Activated T-helper 2 cell treated with anti-CD3 and anti-CD28 coated beads, Interferon-gamma antibody, Interleukin-2, Interleukin-4, amounts not matched to agents 10 μg/mL and 5 μg/mL and 100 μg/mL, durations not matched to agents 14 hours and 24 hours and 36 hours (primary cell): ENCODE data around the gene ARHGAP28. TPM values are rescaled to one million over a fixed set of nuclear protein-coding genes. Genes with fewer than 3 reads are reported as not detected.

ENCODE experiments used
- DNase-seq: peaks from one replicate; pipeline ENCODE4 v3.0.0; 2021; ENCODE audit warnings: low spot score
- H3K27ac Mint-ChIP-seq: one replicate; pipeline ENCODE4 v1.8.0; 2021; ENCODE audit warnings: mixed read lengths
- H3K27me3 Mint-ChIP-seq: one replicate; pipeline ENCODE4 v1.8.0; 2021; ENCODE audit warnings: low read depth, mixed read lengths
- H3K36me3 Mint-ChIP-seq: one replicate; pipeline ENCODE4 v1.8.0; 2021; ENCODE audit warnings: low read depth, mixed read lengths
- H3K4me1 Mint-ChIP-seq: one replicate; pipeline ENCODE4 v1.8.0; 2021; ENCODE audit warnings: low read depth, mixed read lengths
- H3K4me3 Mint-ChIP-seq: one replicate; pipeline ENCODE4 v1.8.0; 2021; ENCODE audit warnings: low read depth, mild to moderate bottlenecking, moderate library complexity, mixed read lengths
- H3K9me3 Mint-ChIP-seq: one replicate; pipeline ENCODE4 v1.8.0; 2021; ENCODE audit warnings: mixed read lengths
- intact Hi-C: fragments of 100-400 bp; cut with micrococcal nuclease; formaldehyde crosslinking; loops from one replicate; pipeline ENCODE4 v1.15.1; 2023
- total RNA-seq: library from RNA; stranded (reverse); gene quantifications from 2 replicates; pipeline ENCODE4 v1.2.3, GENCODE V29; 2022

Gene ARHGAP28
- total RNA-seq, result not detected in 2 replicates

DNA sequence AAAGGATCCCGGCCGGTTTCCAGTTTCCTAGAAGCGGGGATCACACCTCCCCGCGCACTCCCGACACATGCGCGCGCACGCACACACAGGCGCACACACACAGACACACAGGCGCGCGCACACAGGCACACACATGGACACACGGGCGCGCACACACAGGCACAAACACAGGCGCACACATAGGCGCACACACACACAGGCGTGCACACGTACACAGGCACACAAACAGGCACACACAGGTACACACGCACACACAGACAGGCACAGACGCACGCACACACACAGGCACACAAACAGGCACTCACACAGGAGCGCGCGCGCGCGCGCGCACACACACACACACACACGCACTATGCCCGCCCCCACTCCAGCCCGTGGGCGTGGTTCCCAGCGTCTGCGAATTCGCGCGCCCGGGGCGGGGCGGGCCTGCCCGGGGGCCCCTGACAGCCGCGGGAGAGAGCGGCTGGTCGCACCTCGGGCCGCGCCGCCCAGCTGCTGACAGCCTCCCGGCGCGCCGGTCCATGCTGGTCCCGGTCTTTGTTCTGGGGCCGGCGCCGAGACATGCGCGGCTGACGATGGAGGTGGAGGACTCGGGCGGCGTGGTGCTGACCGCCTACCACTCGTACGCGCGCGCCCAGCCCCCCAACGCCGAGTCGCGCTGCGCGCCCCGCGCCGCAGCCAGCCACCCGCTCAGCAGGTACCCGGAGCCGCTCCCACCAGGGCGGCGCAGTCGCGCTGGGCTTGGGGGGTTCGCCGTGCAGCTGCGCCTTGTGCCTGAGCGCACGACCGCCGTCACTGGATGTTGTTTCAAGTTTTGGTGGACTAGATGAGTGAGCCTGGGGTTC, at the start of gene ARHGAP28:
ARHGAP28 (plus strand) TSS at position 470 of the 845 bp plus-strand sequence; CDS start at position 576, 106 bp downstream.
- peaks cover 3% of the 10 kb centered on the region for H3K4me1 Mint-ChIP-seq
- H3K36me3 Mint-ChIP-seq, result no peaks in the 10 kb centered on the region
- H3K4me3 Mint-ChIP-seq, result peak within 1 kb of the TSS; percentile 78
- no peaks in the 10 kb centered on the region for H3K9me3 Mint-ChIP-seq
- intact Hi-C loops, result loop anchor here (10.0 kb wide), 1 partner anchor 185 kb away; no protein-coding TSS in a partner anchor
- no peak within 1 kb of the TSS for H3K27ac Mint-ChIP-seq
- H3K27me3 Mint-ChIP-seq, result peaks cover 18% of the 10 kb centered on the region
- DNase-seq, result no peak

GRCh38 chr18:6681331-6681875, 48.1 kb upstream of the ARHGAP28 start:
- Mint-ChIP-seq H3K4me1 (no peaks in the 10 kb centered on the region), H3K27me3 (no peaks in the 10 kb centered on the region), H3K9me3 (no peaks in the 10 kb centered on the region), H3K36me3 (no peaks in the 10 kb centered on the region), H3K27ac (no peak overlapping the region), H3K4me3 (no peak overlapping the region)
- no peak for DNase-seq
- intact Hi-C loops, result no loop called here

DNA sequence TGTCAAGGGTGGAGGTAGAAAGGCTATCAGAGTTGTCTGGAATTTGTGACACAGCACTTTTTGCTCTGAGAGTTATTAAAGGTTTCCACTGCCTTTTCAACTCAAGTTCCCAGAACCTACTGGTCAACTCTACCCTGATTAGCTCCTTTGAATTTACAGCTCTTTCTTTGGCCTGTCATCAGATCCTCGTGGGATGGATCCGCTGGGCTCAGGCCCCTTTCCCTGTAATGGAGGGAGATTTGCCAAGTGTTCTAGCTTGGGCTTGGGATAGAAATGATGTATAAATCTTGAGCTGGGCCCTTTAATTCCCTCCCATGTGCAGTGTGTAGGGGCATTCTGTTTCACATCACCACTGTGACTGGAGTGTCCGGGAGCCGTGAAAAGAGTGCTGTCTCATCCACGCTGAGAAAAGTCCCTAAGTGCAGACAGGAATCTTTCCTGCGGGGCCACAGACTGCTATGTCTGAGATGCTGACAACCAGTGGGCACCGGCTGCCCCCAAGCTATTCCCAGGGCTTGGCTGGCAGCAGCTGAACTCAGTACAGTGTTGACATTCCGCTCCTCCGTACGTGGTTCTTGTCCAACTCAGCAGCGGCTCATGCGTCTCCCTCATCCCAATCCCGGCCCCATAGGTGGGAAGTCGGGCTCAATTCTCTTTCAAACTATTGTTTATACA, 46.9 kb upstream of the ARHGAP28 start:
- DNase-seq, result no peak
- no peaks in the 10 kb centered on the region for H3K4me1 Mint-ChIP-seq
- peaks cover 6% of the 10 kb centered on the region for H3K9me3 Mint-ChIP-seq
- no peak overlapping the region for H3K4me3 Mint-ChIP-seq
- no peaks in the 10 kb centered on the region for H3K27me3 Mint-ChIP-seq
- intact Hi-C loops, result no loop called here
- no peaks in the 10 kb centered on the region for H3K36me3 Mint-ChIP-seq
- H3K27ac Mint-ChIP-seq, result no peak overlapping the region

DNA sequence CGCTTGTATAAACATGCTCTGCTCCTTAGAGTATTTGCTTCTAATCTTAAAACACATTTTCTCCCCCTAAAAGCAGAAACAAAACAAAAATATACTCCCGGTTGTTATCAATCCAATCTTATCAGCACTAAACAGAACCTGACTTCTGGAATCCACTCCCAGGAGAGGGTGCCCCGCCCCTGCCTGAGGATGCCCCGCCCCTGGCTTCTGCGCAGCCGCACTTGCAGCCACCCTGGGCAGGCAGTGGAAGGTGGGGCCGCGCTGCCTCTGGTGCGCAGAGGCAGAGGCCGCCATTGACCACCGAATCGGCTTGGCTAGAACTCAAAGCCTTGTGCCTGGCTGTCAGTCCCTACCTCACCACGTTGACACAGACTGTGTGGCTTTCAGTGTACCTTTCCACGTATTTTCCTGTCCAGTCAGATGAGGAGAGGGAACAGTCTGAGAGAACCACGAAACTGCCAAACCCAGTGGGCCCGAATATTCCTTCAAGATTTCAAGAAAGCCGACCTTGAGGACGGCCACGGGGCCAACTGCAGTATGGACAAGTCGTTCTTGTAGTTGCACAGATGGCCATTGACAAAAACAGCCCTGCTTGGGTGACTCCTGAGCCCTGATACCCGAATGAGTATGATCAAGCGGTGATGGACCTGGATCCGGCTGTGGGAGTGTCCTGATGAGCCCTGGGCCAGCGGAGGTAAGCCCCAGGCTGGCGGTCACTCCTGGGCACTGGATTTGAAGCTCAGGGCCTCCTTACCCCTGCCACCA, 46.2 kb upstream of the ARHGAP28 start:
- Mint-ChIP-seq H3K36me3 (no peaks in the 10 kb centered on the region), H3K4me1 (no peaks in the 10 kb centered on the region), H3K9me3 (peaks cover 6% of the 10 kb centered on the region), H3K27ac (no peak overlapping the region), H3K4me3 (no peak overlapping the region), H3K27me3 (no peaks in the 10 kb centered on the region)
- intact Hi-C loops, result no loop called here
- DNase-seq, result no peak

DNA sequence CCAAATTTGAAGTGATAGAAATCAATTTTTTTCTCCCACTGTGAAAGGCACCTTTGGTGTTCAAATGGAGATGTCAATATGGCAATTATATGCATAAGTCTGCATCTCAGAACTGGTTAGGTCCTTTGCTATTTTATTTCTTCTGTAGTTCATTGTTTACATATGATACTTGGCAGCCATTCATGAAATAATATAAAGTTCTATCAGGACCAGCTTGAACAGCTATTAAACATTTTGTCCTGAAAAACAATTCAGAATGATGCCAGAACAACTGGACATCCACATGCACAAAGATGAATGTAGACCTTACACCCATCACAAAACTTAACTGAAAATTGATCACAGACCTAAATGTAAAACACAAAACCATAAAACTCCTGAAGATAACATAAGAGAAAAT, 41.8 kb upstream of the ARHGAP28 start:
- H3K27ac Mint-ChIP-seq, result no peak overlapping the region
- intact Hi-C loops, result no loop called here
- no peak overlapping the region for H3K4me3 Mint-ChIP-seq
- H3K9me3 Mint-ChIP-seq, result peaks cover 15% of the 10 kb centered on the region
- H3K4me1 Mint-ChIP-seq, result no peaks in the 10 kb centered on the region
- no peaks in the 10 kb centered on the region for H3K36me3 Mint-ChIP-seq
- H3K27me3 Mint-ChIP-seq, result no peaks in the 10 kb centered on the region
- no peak for DNase-seq

DNA sequence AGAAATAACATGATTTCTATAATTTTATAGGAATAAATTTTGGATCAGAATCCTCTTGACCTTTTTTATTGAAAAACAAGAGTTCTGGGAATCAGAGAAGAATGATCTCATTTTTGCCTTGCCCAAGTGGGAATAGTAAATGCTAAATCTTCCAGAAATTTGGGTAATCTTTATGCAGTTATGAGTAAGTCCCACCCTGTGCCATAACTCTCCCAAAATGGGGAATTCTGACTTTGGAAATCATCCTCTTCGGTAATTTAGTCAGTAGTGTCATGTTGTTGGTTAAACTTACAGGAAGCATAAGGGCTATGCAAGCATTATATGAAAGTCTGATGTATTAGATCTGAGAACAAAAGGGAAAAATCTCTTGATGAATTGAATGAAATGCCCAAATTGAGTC, 20.6 kb upstream of the ARHGAP28 start:
- Mint-ChIP-seq H3K9me3 (peaks cover 10% of the 10 kb centered on the region), H3K36me3 (no peaks in the 10 kb centered on the region), H3K27ac (no peak overlapping the region), H3K27me3 (no peaks in the 10 kb centered on the region), H3K4me3 (no peak overlapping the region), H3K4me1 (no peaks in the 10 kb centered on the region)
- no peak for DNase-seq
- intact Hi-C loops, result no loop called here

DNA sequence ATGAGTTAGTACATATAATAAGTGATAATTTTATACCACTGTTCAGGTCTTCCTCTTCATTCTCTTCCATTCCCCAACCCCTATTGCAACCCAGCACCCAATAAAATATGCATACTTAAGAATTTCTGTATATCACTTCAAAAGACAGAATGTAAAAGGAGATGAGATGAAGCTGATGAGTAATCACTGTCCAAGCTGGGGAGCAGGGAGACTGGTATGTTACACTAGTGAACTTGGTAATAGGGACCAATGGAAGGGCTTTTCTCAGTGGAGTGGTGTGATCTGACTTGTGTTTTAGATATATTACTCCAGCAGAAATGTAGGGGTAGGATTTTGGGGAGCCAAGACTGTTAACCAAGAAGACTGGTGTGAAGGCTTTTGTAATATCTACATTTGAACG, 18.0 kb upstream of the ARHGAP28 start:
- no peaks in the 10 kb centered on the region for H3K36me3 Mint-ChIP-seq
- intact Hi-C loops, result no loop called here
- H3K27ac Mint-ChIP-seq, result no peak overlapping the region
- no peak for DNase-seq
- H3K4me3 Mint-ChIP-seq, result no peak overlapping the region
- H3K9me3 Mint-ChIP-seq, result peaks cover 10% of the 10 kb centered on the region
- no peaks in the 10 kb centered on the region for H3K27me3 Mint-ChIP-seq
- no peaks in the 10 kb centered on the region for H3K4me1 Mint-ChIP-seq

DNA sequence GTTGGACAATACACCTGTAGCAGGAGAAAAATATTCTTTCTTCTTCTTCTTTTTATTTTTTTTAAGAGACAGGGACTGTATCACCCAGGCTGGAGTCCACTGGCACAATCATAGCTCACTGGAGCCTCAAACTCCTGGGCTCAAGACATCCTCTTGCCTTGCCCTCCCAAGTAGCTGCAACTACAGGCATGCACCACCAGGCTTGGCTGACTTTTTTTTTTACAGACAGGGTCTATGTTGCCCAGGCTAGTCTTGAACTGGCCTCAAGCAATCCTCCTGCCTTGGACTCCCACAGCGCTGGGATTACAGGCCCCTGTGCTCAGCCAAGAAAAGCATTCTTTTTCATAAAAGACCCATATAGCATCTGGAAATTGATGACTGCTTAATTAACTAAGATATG, 17.1 kb upstream of the ARHGAP28 start:
- Mint-ChIP-seq H3K27me3 (no peaks in the 10 kb centered on the region), H3K4me1 (no peaks in the 10 kb centered on the region), H3K36me3 (no peaks in the 10 kb centered on the region), H3K9me3 (peaks cover 5% of the 10 kb centered on the region), H3K4me3 (no peak overlapping the region), H3K27ac (no peak overlapping the region)
- intact Hi-C loops, result no loop called here
- no peak for DNase-seq

DNA sequence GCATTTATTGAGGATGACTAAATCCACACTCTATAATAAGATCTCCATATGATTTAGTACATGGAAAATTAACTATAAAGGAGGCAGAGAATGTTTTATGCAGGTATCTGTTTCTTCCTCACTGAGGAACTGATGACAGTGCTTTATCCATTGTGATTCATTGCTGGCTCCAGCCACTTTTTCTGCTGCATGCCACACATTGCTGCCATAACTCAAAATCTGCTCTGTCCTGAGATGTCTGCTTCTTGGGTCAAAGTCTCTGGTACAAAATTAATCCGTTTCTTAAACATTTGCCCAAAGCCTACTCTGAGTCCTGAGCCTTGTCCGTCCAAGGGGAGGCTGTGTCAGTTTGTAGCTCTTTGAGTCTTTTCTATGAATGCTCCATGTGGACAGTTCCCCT, 15.5 kb upstream of the ARHGAP28 start:
- Mint-ChIP-seq H3K27me3 (no peaks in the 10 kb centered on the region), H3K4me1 (no peaks in the 10 kb centered on the region), H3K9me3 (peaks cover 9% of the 10 kb centered on the region), H3K4me3 (no peak overlapping the region), H3K27ac (no peak overlapping the region), H3K36me3 (no peaks in the 10 kb centered on the region)
- no peak for DNase-seq
- intact Hi-C loops, result no loop called here

- H3K4me3 Mint-ChIP-seq, result no peak overlapping the region
- H3K27me3 Mint-ChIP-seq, result no peaks in the 10 kb centered on the region
- peaks cover 4% of the 10 kb centered on the region for H3K9me3 Mint-ChIP-seq
- DNase-seq, result no peak
- intact Hi-C loops, result no loop called here
- no peaks in the 10 kb centered on the region for H3K4me1 Mint-ChIP-seq
- no peak overlapping the region for H3K27ac Mint-ChIP-seq
- H3K36me3 Mint-ChIP-seq, result no peaks in the 10 kb centered on the region
Observed at GRCh38 chr18:6718267-6718666, 11.2 kb upstream of the ARHGAP28 start.

DNA sequence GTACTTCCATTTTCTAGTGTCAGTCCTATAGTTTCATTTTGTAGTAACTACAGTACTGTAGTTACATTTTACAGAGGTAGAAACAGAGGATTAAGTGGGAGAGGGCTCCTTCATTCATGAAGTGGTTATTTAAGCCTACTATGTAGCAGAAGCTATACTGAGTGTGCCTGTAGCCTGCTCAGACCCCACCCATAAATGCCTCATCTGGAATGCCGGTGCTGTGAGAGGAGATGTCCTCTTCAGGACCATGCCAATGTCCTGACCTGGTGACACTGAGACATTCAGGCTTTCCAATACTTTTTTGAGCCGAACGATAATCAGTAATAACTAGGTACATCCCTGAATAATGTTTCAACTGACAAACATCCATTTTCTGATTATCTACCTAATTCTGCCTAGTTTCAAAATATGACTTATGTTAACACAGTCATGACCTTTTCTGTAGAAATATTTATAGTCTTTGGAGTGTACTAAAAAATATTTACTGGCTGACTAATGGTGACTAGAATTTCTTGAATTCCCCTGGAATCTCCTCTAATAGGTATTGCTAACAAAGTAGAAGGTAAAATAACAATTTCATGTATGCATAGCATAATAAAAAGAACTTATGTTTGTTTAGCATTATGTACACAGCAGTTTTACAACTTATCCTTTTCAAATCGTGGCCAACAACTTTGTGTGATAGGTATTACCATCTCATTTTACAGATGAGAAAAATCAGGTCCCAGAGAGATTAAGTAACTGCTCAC, 10.2 kb upstream of the ARHGAP28 start:
- no peaks in the 10 kb centered on the region for H3K4me1 Mint-ChIP-seq

More for the DNA sequence above, 10.2 kb upstream of the ARHGAP28 start:
- no peak for DNase-seq
- Mint-ChIP-seq H3K27ac (no peak overlapping the region), H3K4me3 (no peak overlapping the region), H3K9me3 (peaks cover 4% of the 10 kb centered on the region), H3K27me3 (no peaks in the 10 kb centered on the region), H3K36me3 (no peaks in the 10 kb centered on the region)
- intact Hi-C loops, result no loop called here
